CD4-positive, alpha-beta T cell (primary cell): ENCODE measurements around the gene ARHGAP15. TPM values are rescaled to one million over a fixed set of nuclear protein-coding genes. Genes with fewer than 3 reads are reported as not detected.

Source experiments
- ATAC-seq: fragments of 200-7000 bp; cut with Tn5 transposase; one replicate; pipeline ENCODE4 v1.10.0; 2022; ENCODE audit warnings: mild to moderate bottlenecking; ENCODE audit not compliant: poor library complexity
- CTCF ChIA-PET: fragments of 350-600 bp; sonication (Branson Sonifier 250); formaldehyde crosslinking; loops from one replicate; lab custom pipeline; 2021; ENCODE audit warnings: antibody characterized with exemption, inconsistent platforms; lab: Charles Lee
- POLR2A ChIA-PET: fragments of 350-600 bp; sonication (Branson Sonifier 250); formaldehyde crosslinking; loops from one replicate; lab custom pipeline; 2021; ENCODE audit warnings: antibody characterized with exemption, inconsistent platforms; lab: Charles Lee
- DNase-seq, 14 experiments: peaks; one replicate each; pipeline ENCODE4 v3.0.0-alpha.2; 2013 to 2020; ENCODE audit warnings: mixed read lengths in 2 of 14
- H3K27ac ChIP-seq, 2 donors: one replicate each; pipeline versions ENCODE4 v1.5.1 to v1.7.0; 2013; ENCODE audit warnings: low read length in 2 of 2, low read depth in 1 of 2, mild to moderate bottlenecking in 1 of 2
- H3K27me3 ChIP-seq, 2 experiments: 1 replicate in 1 of 2; 2 replicates in 1 of 2; pipeline versions ENCODE4 v1.6.1 to v1.7.0; 2013; ENCODE audit warnings: low read length in 2 of 2, control low read depth in 1 of 2, mild to moderate bottlenecking in 1 of 2, moderate library complexity in 1 of 2; ENCODE audit not compliant: insufficient read depth in 2 of 2, control insufficient read depth in 1 of 2
- H3K36me3 ChIP-seq: one replicate; pipeline ENCODE4 v1.6.1; 2013; ENCODE audit warnings: low read length, control low read depth; ENCODE audit not compliant: insufficient read depth
- H3K4me1 ChIP-seq: one replicate; pipeline ENCODE4 v1.6.1; 2013; ENCODE audit warnings: low read length, control low read depth; ENCODE audit not compliant: insufficient read depth
- H3K4me3 ChIP-seq: one replicate; pipeline ENCODE4 v1.5.1; 2013; ENCODE audit warnings: mild to moderate bottlenecking, low read length, moderate library complexity
- H3K9me3 ChIP-seq, 2 experiments: 1 replicate in 1 of 2; 2 replicates in 1 of 2; pipeline versions ENCODE4 v1.6.1 to v1.7.0; 2013; ENCODE audit warnings: low read length in 2 of 2, mild to moderate bottlenecking in 2 of 2, control low read depth in 1 of 2, moderate library complexity in 1 of 2; ENCODE audit not compliant: control insufficient read depth in 1 of 2, insufficient read depth in 1 of 2
- H3K27ac Mint-ChIP-seq: one replicate; pipeline ENCODE4 v1.8.0; 2020; ENCODE audit warnings: mixed read lengths
- H3K27me3 Mint-ChIP-seq: one replicate; pipeline ENCODE4 v1.8.0; 2021; ENCODE audit warnings: mixed read lengths
- H3K36me3 Mint-ChIP-seq: one replicate; pipeline ENCODE4 v1.8.0; 2021; ENCODE audit warnings: low read depth, mixed read lengths
- H3K4me1 Mint-ChIP-seq: one replicate; pipeline ENCODE4 v1.8.0; 2021; ENCODE audit warnings: low read depth, mixed read lengths
- H3K4me3 Mint-ChIP-seq: one replicate; pipeline ENCODE4 v1.8.0; 2020; ENCODE audit warnings: mild to moderate bottlenecking, mixed read lengths
- H3K9me3 Mint-ChIP-seq: one replicate; pipeline ENCODE4 v1.8.0; 2020; ENCODE audit warnings: mixed read lengths
- intact Hi-C, 2 experiments: fragments of 100-400 bp; cut with DNase I in 1 of 2; cut with micrococcal nuclease in 1 of 2; formaldehyde crosslinking; loops; one replicate each; pipeline versions ENCODE4 v1.15.1 to v1.9.0; 2023 to 2025; cut with DNase I, micrococcal nuclease
- total RNA-seq, 174 experiments: library from RNA in 2 of 174; stranded (reverse) in 2 of 174; gene quantifications; one replicate each; pipeline ENCODE4 v1.2.3 and lab custom pipeline; 2021 to 2026
- TF ChIP-seq, protein P1 (sequence below): fragments of 200-600 bp; IDR thresholded peaks from one replicate; pipeline ENCODE4 v1.8.0; 2022; ENCODE audit warnings: antibody characterized with exemption, mild to moderate bottlenecking

ARHGAP15 gene
- total RNA-seq, 2 experiments from 2014 or later = 158 to 165 TPM

DNA sequence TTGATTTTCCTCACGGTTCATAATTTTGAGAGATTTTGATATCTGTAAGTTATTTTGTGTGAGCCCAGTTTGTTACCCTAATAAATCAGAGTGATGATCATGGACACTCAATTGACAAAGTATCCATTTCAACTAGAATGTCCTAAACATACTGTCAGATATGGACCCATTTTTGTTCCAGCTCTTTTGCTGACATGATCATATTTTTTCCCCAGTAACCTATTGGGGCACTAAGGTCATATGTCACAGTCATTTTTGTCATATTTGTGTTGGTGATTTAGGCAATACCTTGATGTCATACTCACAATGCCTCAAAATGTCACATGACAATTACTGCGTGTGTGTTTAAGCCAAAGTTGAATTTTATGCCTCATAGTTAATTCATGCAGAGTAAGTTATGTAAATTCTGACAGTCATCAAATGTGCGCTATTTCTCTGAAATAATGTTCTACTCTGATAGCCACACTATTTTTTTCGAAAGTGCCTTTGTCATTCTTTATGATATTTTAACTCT is 218.7 kb downstream of the ARHGAP15 start:
- Histone ChIP-seq H3K27me3 (no peaks in the 10 kb centered on the region), H3K4me1 (no peaks in the 10 kb centered on the region), H3K36me3 (peaks cover 4% of the 10 kb centered on the region), H3K4me3 (no peak overlapping the region), H3K27ac (no peak overlapping the region), H3K9me3 (no peaks in the 10 kb centered on the region)
- TF ChIP-seq, protein P1, sequence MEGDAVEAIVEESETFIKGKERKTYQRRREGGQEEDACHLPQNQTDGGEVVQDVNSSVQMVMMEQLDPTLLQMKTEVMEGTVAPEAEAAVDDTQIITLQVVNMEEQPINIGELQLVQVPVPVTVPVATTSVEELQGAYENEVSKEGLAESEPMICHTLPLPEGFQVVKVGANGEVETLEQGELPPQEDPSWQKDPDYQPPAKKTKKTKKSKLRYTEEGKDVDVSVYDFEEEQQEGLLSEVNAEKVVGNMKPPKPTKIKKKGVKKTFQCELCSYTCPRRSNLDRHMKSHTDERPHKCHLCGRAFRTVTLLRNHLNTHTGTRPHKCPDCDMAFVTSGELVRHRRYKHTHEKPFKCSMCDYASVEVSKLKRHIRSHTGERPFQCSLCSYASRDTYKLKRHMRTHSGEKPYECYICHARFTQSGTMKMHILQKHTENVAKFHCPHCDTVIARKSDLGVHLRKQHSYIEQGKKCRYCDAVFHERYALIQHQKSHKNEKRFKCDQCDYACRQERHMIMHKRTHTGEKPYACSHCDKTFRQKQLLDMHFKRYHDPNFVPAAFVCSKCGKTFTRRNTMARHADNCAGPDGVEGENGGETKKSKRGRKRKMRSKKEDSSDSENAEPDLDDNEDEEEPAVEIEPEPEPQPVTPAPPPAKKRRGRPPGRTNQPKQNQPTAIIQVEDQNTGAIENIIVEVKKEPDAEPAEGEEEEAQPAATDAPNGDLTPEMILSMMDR = no peak
- DNase-seq (no peak), ATAC-seq (no peak)
- intact Hi-C loops = no loop called here
- no peak overlapping the region for H3K27ac Mint-ChIP-seq
- CTCF ChIA-PET = no interaction called here
- H3K9me3 Mint-ChIP-seq = no peaks in the 10 kb centered on the region
- peaks cover 61% of the 10 kb centered on the region for H3K4me1 Mint-ChIP-seq
- POLR2A ChIA-PET = no interaction called here
- H3K27me3 Mint-ChIP-seq = no peaks in the 10 kb centered on the region
- H3K36me3 Mint-ChIP-seq = peaks cover 37% of the 10 kb centered on the region
- no peak overlapping the region for H3K4me3 Mint-ChIP-seq

DNA sequence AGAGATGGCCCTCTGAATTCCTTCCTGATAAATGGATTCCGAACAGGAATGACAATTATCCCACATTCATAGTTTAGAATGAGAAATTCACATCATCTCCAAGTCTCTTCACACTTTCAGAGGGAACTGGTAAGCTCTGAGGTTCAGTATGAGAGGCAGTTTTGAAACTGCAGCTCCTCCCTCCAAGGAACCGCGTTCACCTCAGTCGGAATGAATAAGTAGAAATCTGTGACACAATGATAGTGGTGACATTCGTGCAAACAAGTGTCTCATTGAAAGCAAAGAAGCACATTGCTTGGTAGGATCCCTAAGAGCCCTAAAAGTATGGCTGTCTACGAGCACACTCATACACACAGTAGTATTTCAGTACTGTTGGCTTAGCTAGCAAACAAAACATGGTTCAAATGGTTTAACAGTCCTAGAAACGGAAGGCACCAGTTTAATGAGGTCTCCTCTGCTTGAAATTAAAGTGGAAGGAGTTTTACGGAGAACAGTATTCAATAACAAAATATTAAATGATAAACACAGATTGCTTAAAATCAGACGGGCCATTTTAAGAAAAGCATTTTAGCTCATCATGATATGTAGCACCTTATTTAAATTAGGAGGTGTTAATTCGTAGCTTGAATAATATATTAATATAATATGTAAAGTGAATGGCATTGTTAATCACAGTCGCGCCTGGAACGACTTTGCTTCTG is 225.0 kb downstream of the ARHGAP15 start:
- Histone ChIP-seq H3K9me3 (no peaks in the 10 kb centered on the region), H3K36me3 (no peaks in the 10 kb centered on the region), H3K27ac (no peak overlapping the region), H3K4me3 (no peak overlapping the region), H3K27me3 (no peaks in the 10 kb centered on the region), H3K4me1 (no peaks in the 10 kb centered on the region)
- ATAC-seq (no peak), DNase-seq (no peak)
- TF ChIP-seq, protein P1 = no peak
- Mint-ChIP-seq H3K9me3 (no peaks in the 10 kb centered on the region), H3K4me1 (peaks cover 45% of the 10 kb centered on the region), H3K27me3 (no peaks in the 10 kb centered on the region), H3K4me3 (no peak overlapping the region), H3K27ac (no peak overlapping the region), H3K36me3 (peaks cover 21% of the 10 kb centered on the region)
- ChIA-PET POLR2A (no interaction called here), CTCF (interaction anchor here (1.4 kb wide), 1 partner anchor 41 kb away, joined by 3 read pairs; no protein-coding TSS in a partner anchor)
- intact Hi-C loops = no loop called here

DNA sequence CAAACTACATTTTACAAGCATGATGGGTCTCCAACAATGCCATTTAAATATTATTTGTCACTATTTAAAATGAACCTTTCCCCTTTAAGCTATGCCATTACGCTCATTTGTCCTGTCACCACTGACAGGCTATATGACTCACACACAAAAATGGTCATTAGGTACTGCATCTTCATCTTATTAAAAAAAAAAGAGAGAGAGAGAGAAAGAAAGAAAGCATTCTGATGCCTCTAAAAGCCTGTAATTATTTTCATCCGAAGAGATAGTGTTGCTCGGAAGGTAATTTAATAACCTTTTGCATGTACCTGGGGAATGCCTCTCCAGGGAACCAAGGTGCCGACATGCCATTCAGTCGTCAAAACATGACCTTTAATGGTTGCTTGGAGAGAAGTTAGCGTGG is 226.7 kb downstream of the ARHGAP15 start:
- ATAC-seq = no peak
- no peak overlapping the region for H3K4me3 Mint-ChIP-seq
- Histone ChIP-seq H3K36me3 (no peaks in the 10 kb centered on the region), H3K27ac (no peak overlapping the region), H3K9me3 (no peaks in the 10 kb centered on the region), H3K4me3 (no peak overlapping the region), H3K27me3 (no peaks in the 10 kb centered on the region), H3K4me1 (no peaks in the 10 kb centered on the region)
- TF ChIP-seq, protein P1 = no peak
- POLR2A ChIA-PET = no interaction called here
- no peaks in the 10 kb centered on the region for H3K27me3 Mint-ChIP-seq
- H3K4me1 Mint-ChIP-seq = peaks cover 55% of the 10 kb centered on the region
- no peak overlapping the region for H3K27ac Mint-ChIP-seq
- H3K9me3 Mint-ChIP-seq = no peaks in the 10 kb centered on the region
- H3K36me3 Mint-ChIP-seq = peaks cover 29% of the 10 kb centered on the region
- CTCF ChIA-PET = no interaction called here
- no peak for DNase-seq
- intact Hi-C loops = no loop called here
